SK-N-SH (cell line): ENCODE data around the gene PCDHB7. TPM values are rescaled to one million over a fixed set of nuclear protein-coding genes. Genes with fewer than 3 reads are reported as not detected.

Experiments used
- polyA plus RNA-seq, 3 experiments: library from polyadenylated mRNA; depleted of rRNA; stranded (reverse); fragments of >200 nt; gene quantifications; 2 replicates each; pipeline ENCODE4 v1.2.3, GENCODE V29; 2012

Gene PCDHB7
- polyA plus RNA-seq, 1 of the 3 experiments (the other 2 are of a cell fraction), result 1.7 TPM

Other genes starting within 250 kb of the PCDHB7 start
- 0.08 and 0.21 TPM in 2 replicates for gene PCDHAC1, start 246.3 kb upstream of the PCDHB7 start, polyA plus RNA-seq (2012; rRNA removed)
- 0.39 and 0.76 TPM in 2 replicates for gene PCDHAC2, start 206.2 kb upstream of the PCDHB7 start, polyA plus RNA-seq (2012; rRNA removed)
- gene PCDHB1, start 121.3 kb upstream of the PCDHB7 start, polyA plus RNA-seq (2012; rRNA removed), result not detected in 2 replicates
- 1.6 and 1.8 TPM in 2 replicates for gene PCDHB2, start 78.0 kb upstream of the PCDHB7 start, polyA plus RNA-seq (2012; rRNA removed)
- 1.7 and 2.2 TPM in 2 replicates for gene PCDHB3, start 72.2 kb upstream of the PCDHB7 start, polyA plus RNA-seq (2012; rRNA removed)
- 0.36 and 0.51 TPM in 2 replicates for gene PCDHB4, start 50.8 kb upstream of the PCDHB7 start, polyA plus RNA-seq (2012; rRNA removed)
- 0.08 and 0.10 TPM in 2 replicates for gene PCDHB5, start 37.4 kb upstream of the PCDHB7 start, polyA plus RNA-seq (2012; rRNA removed)
- 3.9 and 5.0 TPM in 2 replicates for gene PCDHB6, start 22.6 kb upstream of the PCDHB7 start, polyA plus RNA-seq (2012; rRNA removed)
- 3.0 and 3.4 TPM in 2 replicates for gene PCDHB8, start 5.1 kb downstream of the PCDHB7 start, polyA plus RNA-seq (2012; rRNA removed)
- 2.3 and 2.7 TPM in 2 replicates for gene PCDHB16, start 9.7 kb downstream of the PCDHB7 start, polyA plus RNA-seq (2012; rRNA removed)
- gene PCDHB9, start 14.5 kb downstream of the PCDHB7 start, polyA plus RNA-seq (2012; rRNA removed), result 1.4 and 2.4 TPM in 2 replicates
- 1.4 and 1.5 TPM in 2 replicates for gene PCDHB10, start 19.7 kb downstream of the PCDHB7 start, polyA plus RNA-seq (2012; rRNA removed)
- 0.41 and 0.61 TPM in 2 replicates for gene PCDHB11, start 27.0 kb downstream of the PCDHB7 start, polyA plus RNA-seq (2012; rRNA removed)
- 1.9 and 2.0 TPM in 2 replicates for gene PCDHB12, start 36.1 kb downstream of the PCDHB7 start, polyA plus RNA-seq (2012; rRNA removed)
- gene PCDHB13, start 41.3 kb downstream of the PCDHB7 start, polyA plus RNA-seq (2012; rRNA removed), result 0.85 and 0.88 TPM in 2 replicates
- 9.7 and 10.6 TPM in 2 replicates for gene PCDHB14, start 50.7 kb downstream of the PCDHB7 start, polyA plus RNA-seq (2012; rRNA removed)
- 0.99 and 1.3 TPM in 2 replicates for gene PCDHB15, start 72.8 kb downstream of the PCDHB7 start, polyA plus RNA-seq (2012; rRNA removed)
- gene SLC25A2, start 131.4 kb downstream of the PCDHB7 start, polyA plus RNA-seq (2012; rRNA removed), result not detected in 2 replicates
- gene TAF7, start 148.1 kb downstream of the PCDHB7 start, polyA plus RNA-seq (2012; rRNA removed), result 30.6 and 38.7 TPM in 2 replicates
- 1.2 and 1.6 TPM in 2 replicates for gene PCDHGA1, start 157.9 kb downstream of the PCDHB7 start, polyA plus RNA-seq (2012; rRNA removed)
- 1.4 and 1.5 TPM in 2 replicates for gene PCDHGA2, start 166.1 kb downstream of the PCDHB7 start, polyA plus RNA-seq (2012; rRNA removed)
- 0.33 and 0.45 TPM in 2 replicates for gene PCDHGA3, start 171.2 kb downstream of the PCDHB7 start, polyA plus RNA-seq (2012; rRNA removed)
- 0.63 and 0.77 TPM in 2 replicates for gene PCDHGB1, start 177.5 kb downstream of the PCDHB7 start, polyA plus RNA-seq (2012; rRNA removed)
- 1.8 and 2.2 TPM in 2 replicates for gene PCDHGA4, start 182.4 kb downstream of the PCDHB7 start, polyA plus RNA-seq (2012; rRNA removed)
- 3.7 and 4.5 TPM in 2 replicates for gene PCDHGB2, start 187.3 kb downstream of the PCDHB7 start, polyA plus RNA-seq (2012; rRNA removed)
- 0.57 and 0.71 TPM in 2 replicates for gene PCDHGA5, start 191.5 kb downstream of the PCDHB7 start, polyA plus RNA-seq (2012; rRNA removed)
- 0.53 and 0.63 TPM in 2 replicates for gene PCDHGB3, start 197.6 kb downstream of the PCDHB7 start, polyA plus RNA-seq (2012; rRNA removed)
- 1.4 TPM in 2 replicates for gene PCDHGA6, start 201.2 kb downstream of the PCDHB7 start, polyA plus RNA-seq (2012; rRNA removed)
- 3.4 and 7.8 TPM in 2 replicates for gene PCDHGA7, start 210.1 kb downstream of the PCDHB7 start, polyA plus RNA-seq (2012; rRNA removed)
- 0.37 and 0.64 TPM in 2 replicates for gene PCDHGB4, start 215.1 kb downstream of the PCDHB7 start, polyA plus RNA-seq (2012; rRNA removed)
- gene PCDHGA8, start 220.0 kb downstream of the PCDHB7 start, polyA plus RNA-seq (2012; rRNA removed), result 0.06 and 0.12 TPM in 2 replicates
- gene PCDHGB5, start 225.3 kb downstream of the PCDHB7 start, polyA plus RNA-seq (2012; rRNA removed), result 0.08 and 0.15 TPM in 2 replicates
- 0.13 and 0.16 TPM in 2 replicates for gene PCDHGA9, start 230.1 kb downstream of the PCDHB7 start, polyA plus RNA-seq (2012; rRNA removed)
- 0.13 and 0.18 TPM in 2 replicates for gene PCDHGB6, start 235.4 kb downstream of the PCDHB7 start, polyA plus RNA-seq (2012; rRNA removed)
- 1.6 and 2.0 TPM in 2 replicates for gene PCDHGA10, start 240.3 kb downstream of the PCDHB7 start, polyA plus RNA-seq (2012; rRNA removed)
- 14.2 and 19.1 TPM in 2 replicates for gene PCDHGB7, start 245.0 kb downstream of the PCDHB7 start, polyA plus RNA-seq (2012; rRNA removed)
- 0.18 and 0.23 TPM in 2 replicates for gene PCDHGA11, start 248.4 kb downstream of the PCDHB7 start, polyA plus RNA-seq (2012; rRNA removed)